ENCODE data around the gene TRIP6. TPM values are rescaled to one million over a fixed set of nuclear protein-coding genes. Genes with fewer than 3 reads are reported as not detected.
A peak's percentile ranks its signal among the peaks of the same experiment; 100 is the strongest.

The TRIP6 gene
- total and polyA plus RNA-seq, 2 donors (not counting 1 experiment from before 2014, with no cell fraction given): 6.8 to 13.8 TPM

- H3K4me3 ChIP-seq (ENCODE audit: control extremely low read depth in 1 of 5, extremely low read depth in 1 of 5, insufficient read depth in 1 of 5, low read depth in 2 of 5, low read length in 4 of 5): peak within 1 kb of the TSS; percentile 29 to 47 (median 43)
- H4K20me1 ChIP-seq (ENCODE audit: control insufficient read depth, insufficient read depth, low read length, poor library complexity, severe bottlenecking): no peaks in the 10 kb centered on the region
- no peaks in the 10 kb centered on the region for H3K79me2 ChIP-seq (ENCODE audit: control insufficient read depth, insufficient read depth, low read length)
- TF ChIP-seq EZH2 (IDR thresholded peaks at IDR 0.05; ENCODE audit: borderline replicate concordance, insufficient read depth, low read depth, low read length, poor library complexity, severe bottlenecking) (no peak), CTCF (IDR thresholded peaks at IDR 0.05) (no peak)
- peaks cover 0 to 4% (median 0%) of the 10 kb centered on the region in 3 donors for H3K9me3 ChIP-seq (ENCODE audit: control extremely low read depth in 1 of 3, control insufficient read depth in 2 of 3, insufficient read depth in 1 of 3, low read length in 2 of 3)
- H3K9me3 Mint-ChIP-seq (ENCODE audit: insufficient read depth): no peaks in the 10 kb centered on the region
- H3K4me2 ChIP-seq (replicated peaks; ENCODE audit: low read depth, low read length, poor library complexity, severe bottlenecking): peak within 1 kb of the TSS; percentile 83
- H3K27me3 ChIP-seq (replicated peaks in 1 of 4; ENCODE audit: control extremely low read depth in 1 of 4, control insufficient read depth in 3 of 4, insufficient read depth in 4 of 4, low read length in 3 of 4): peaks cover 0 to 57% (median 22%) of the 10 kb centered on the region in 4 experiments
- H3K9ac ChIP-seq (ENCODE audit: low read length): peak within 1 kb of the TSS; percentile 60
- ChIA-PET POLR2A (interaction anchor here (0.6 kb wide), 1 partner anchor 704 kb away, joined by 4 read pairs; no protein-coding TSS in a partner anchor), CTCF (no interaction called here)
- H3K27ac ChIP-seq (ENCODE audit: low read length in 2 of 2): no peak within 1 kb of the TSS
- peaks cover 20% of the 10 kb centered on the region for H3K4me1 Mint-ChIP-seq
- peak within 1 kb of the TSS; percentile 60 for H2AFZ ChIP-seq (ENCODE audit: insufficient read depth, low read depth, low read length, poor library complexity, severe bottlenecking)
- peak within 1 kb of the TSS; percentile 79 for H3K4me3 Mint-ChIP-seq
- intact Hi-C loops (cut with micrococcal nuclease): no loop called here
- H3K36me3 ChIP-seq (replicated peaks in 1 of 2; ENCODE audit: control extremely low read depth in 1 of 2, control insufficient read depth in 1 of 2, extremely low read depth in 1 of 2, insufficient read depth in 2 of 2, low read length in 1 of 2): no peaks in the 10 kb centered on the region
- peak; percentile 43 for ATAC-seq (ENCODE audit: low read depth)
- peak within 1 kb of the TSS; percentile 50 for H3K27ac Mint-ChIP-seq
- DNase-seq: peak; percentile 42
- peaks cover 42% of the 10 kb centered on the region for H3K27me3 Mint-ChIP-seq
- 2% methylated on average over 70 of the region's 80 CpGs for WGBS (ENCODE audit: insufficient coverage)
- H3K4me1 ChIP-seq (ENCODE audit: control insufficient read depth in 2 of 2, insufficient read depth in 2 of 2, low read length in 2 of 2): peaks cover 26 to 27% of the 10 kb centered on the region in 2 donors
These were observed 39.6 kb upstream of the TRIP6 start, which contains the start of gene EPHB4 for GRCh38 chr7:100827330-100828226. EPHB4 (minus strand) TSS chr7:100827523; CDS start chr7:100827030, 493 bp downstream.

Data from B cell (primary cell).